AG09309 (cell line): Measurements from ENCODE around the gene CLEC4D.
"Not testable (repeated sequence)": the region's sequence is repeated elsewhere in the genome, so short reads cannot be mapped to it uniquely, and the experiment has no call there.

Experiments used
- DNase-seq: peaks from one replicate; pipeline ENCODE4 v3.0.0-alpha.2; 2010; ENCODE audit warnings: low read depth
- H3K4me3 ChIP-seq: 2 replicates; pipeline ENCODE4 v1.5.1; 2011; ENCODE audit warnings: mild to moderate bottlenecking, low read depth, low read length, moderate library complexity; ENCODE audit not compliant: control insufficient read depth
- CTCF ChIP-seq: IDR thresholded peaks from 2 replicates; pipeline ENCODE4 v1.5.1; 2011; ENCODE audit warnings: mild to moderate bottlenecking, low read depth, low read length, inconsistent platforms; ENCODE audit not compliant: insufficient read depth, control insufficient read depth; ENCODE audit errors: missing control alignments

CLEC4D gene

GRCh38 chr12:8532045-8532444 lies 18.7 kb downstream of the CLEC4D start:
- no peak overlapping the region for H3K4me3 ChIP-seq
- DNase-seq: no peak
- no peak for TF ChIP-seq CTCF

GRCh38 chr12:8537820-8538219 lies 24.5 kb downstream of the CLEC4D start:
- DNase-seq, H3K4me3 ChIP-seq: not testable (repeated sequence)
- TF ChIP-seq CTCF: peak; percentile 19

- not testable (repeated sequence) for H3K4me3 ChIP-seq
Observed at GRCh38 chr12:8540831-8541230, 27.5 kb downstream of the CLEC4D start, which contains the start of gene CLEC4E. Gene CLEC4E (minus strand): TSS chr12:8540905. CDS start chr12:8540797, 108 bp downstream.

GRCh38 chr12:8541562-8541961 lies 28.3 kb downstream of the CLEC4D start:
- H3K4me3 ChIP-seq: no peak overlapping the region
- DNase-seq: no peak
- TF ChIP-seq CTCF: no peak

More at GRCh38 chr12:8540831-8541230, 27.5 kb downstream of the CLEC4D start, which contains the start of gene CLEC4E:
- not testable (repeated sequence) for DNase-seq

- TF ChIP-seq CTCF: peak; percentile 87
- peak; percentile 17 for DNase-seq
- H3K4me3 ChIP-seq: no peak overlapping the region
Observed at GRCh38 chr12:8544295-8544694, 31.0 kb downstream of the CLEC4D start.

- no peak for DNase-seq
- H3K4me3 ChIP-seq: no peak overlapping the region
- TF ChIP-seq CTCF: no peak
Observed at GRCh38 chr12:8546591-8546990, 33.3 kb downstream of the CLEC4D start.

GRCh38 chr12:8547645-8548044 lies 34.3 kb downstream of the CLEC4D start:
- no peak for DNase-seq
- H3K4me3 ChIP-seq: no peak overlapping the region
- TF ChIP-seq CTCF: no peak
